ENCODE results near the gene TMEM131. TPM values are rescaled to one million over a fixed set of nuclear protein-coding genes. Genes with fewer than 3 reads are reported as not detected.
"Not testable (repeated sequence)": the region's sequence is repeated elsewhere in the genome, so short reads cannot be mapped to it uniquely, and the experiment has no call there.

TMEM131 gene
- total and polyA plus RNA-seq, 10 of the 15 experiments (the other 5 are each of a cell fraction or from before 2014, with no cell fraction given): 6.0 to 48.2 (median 23.2) TPM

DNA sequence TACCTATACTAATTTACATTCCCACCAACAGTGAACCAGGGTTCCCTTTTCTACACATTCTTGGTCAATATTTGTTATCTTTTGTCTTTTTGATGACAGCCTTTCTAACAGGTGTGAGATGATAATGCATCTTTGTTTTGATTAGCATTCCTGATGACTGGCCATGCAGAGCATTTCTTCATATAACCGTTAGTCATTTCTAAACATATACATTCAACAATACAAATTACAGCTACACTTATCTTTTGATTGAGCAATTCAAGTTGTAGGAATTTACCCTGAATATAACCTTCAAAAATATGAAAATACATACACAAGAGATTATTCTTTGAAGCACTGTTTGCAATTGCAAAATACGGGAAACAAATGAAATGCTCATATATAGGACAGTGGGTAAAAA lies 94.9 kb downstream of the TMEM131 start (continued):
- TF ChIP-seq SREBF2 (IDR thresholded peaks at IDR 0.05; ENCODE audit: low read length) (no peak), MYB (IDR thresholded peaks at IDR 0.05; ENCODE audit: borderline replicate concordance, low read depth, low read length) (no peak), RFX5 (IDR thresholded peaks at IDR 0.05; ENCODE audit: low read depth, low read length) (no peak)
- TF ChIP-seq, protein P1, sequence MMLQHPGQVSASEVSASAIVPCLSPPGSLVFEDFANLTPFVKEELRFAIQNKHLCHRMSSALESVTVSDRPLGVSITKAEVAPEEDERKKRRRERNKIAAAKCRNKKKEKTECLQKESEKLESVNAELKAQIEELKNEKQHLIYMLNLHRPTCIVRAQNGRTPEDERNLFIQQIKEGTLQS (IDR thresholded peaks at IDR 0.05; ENCODE audit: borderline replicate concordance, extremely low read depth, low read depth, low read length): no peak
- TF ChIP-seq, protein P2, sequence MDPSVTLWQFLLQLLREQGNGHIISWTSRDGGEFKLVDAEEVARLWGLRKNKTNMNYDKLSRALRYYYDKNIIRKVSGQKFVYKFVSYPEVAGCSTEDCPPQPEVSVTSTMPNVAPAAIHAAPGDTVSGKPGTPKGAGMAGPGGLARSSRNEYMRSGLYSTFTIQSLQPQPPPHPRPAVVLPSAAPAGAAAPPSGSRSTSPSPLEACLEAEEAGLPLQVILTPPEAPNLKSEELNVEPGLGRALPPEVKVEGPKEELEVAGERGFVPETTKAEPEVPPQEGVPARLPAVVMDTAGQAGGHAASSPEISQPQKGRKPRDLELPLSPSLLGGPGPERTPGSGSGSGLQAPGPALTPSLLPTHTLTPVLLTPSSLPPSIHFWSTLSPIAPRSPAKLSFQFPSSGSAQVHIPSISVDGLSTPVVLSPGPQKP (IDR thresholded peaks at IDR 0.05; ENCODE audit: low read depth, low read length): no peak

DNA sequence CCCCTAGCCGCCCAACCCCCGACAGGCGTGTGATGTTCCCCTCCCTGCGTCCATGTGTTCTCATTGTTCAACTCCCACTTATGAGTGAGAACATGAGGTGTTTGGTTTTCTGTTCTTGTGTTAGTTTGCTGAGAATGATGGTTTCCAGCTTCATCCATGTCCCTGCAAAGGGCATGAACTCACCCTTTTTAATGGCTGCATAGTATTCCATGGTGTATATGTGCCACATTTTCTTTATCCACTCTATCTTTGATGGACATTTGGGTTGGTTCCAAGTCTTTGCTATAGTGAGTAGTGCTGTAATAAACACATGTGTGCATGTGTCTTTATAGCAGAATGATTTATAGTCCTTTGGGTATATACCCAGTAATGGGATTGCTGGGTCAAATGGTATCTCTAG lies 102.7 kb downstream of the TMEM131 start:
- H4K20me1 ChIP-seq (ENCODE audit: control insufficient read depth, insufficient read depth); H3K9me3 ChIP-seq (replicated peaks; ENCODE audit: control insufficient read depth, insufficient read depth, low read length); H3K4me1 ChIP-seq (ENCODE audit: control insufficient read depth, insufficient read depth, low read length); in situ Hi-C loops (cut with MboI); H2AFZ ChIP-seq (ENCODE audit: control insufficient read depth, low read depth, low read length); H3K36me3 ChIP-seq (ENCODE audit: control insufficient read depth in 2 of 2, insufficient read depth in 2 of 2, low read length in 1 of 2); DNase-seq (ENCODE audit: low read depth, low spot score); intact Hi-C loops (cut with micrococcal nuclease; ENCODE audit: unreplicated experiment); H3K9ac ChIP-seq (ENCODE audit: control insufficient read depth, insufficient read depth, low read length); CTCF ChIA-PET; H3K4me3 ChIP-seq; H3K4me2 ChIP-seq (ENCODE audit: control insufficient read depth, insufficient read depth); H3K27me3 ChIP-seq (replicated peaks in 1 of 2; ENCODE audit: control insufficient read depth in 2 of 2, insufficient read depth in 2 of 2, low read length in 1 of 2); H3K79me2 ChIP-seq (ENCODE audit: control insufficient read depth, insufficient read depth, low read length); BruUV-seq (replicated peaks); ATAC-seq; RAD21 ChIA-PET (ENCODE audit: unreplicated experiment); H3K27ac ChIP-seq (ENCODE audit: control insufficient read depth, insufficient read depth); FAIRE-seq; POLR2A ChIA-PET: not testable (repeated sequence)
- WGBS (ENCODE audit: insufficient coverage, insufficient replicate concordance, low lambda C conversion rate, missing lambda C conversion rate): 100% methylated on average over 4 of the region's 4 CpGs
- SMC1A ChIA-PET (ENCODE audit: uncharacterized antibody, unreplicated experiment): interaction anchor here (0.8 kb wide), 1 partner anchor 18 kb away, joined by 3 read pairs; no protein-coding TSS in a partner anchor

All from GM12878 (cell line).